ENCODE measurements around the gene AKNA. TPM values are rescaled to one million over a fixed set of nuclear protein-coding genes. Genes with fewer than 3 reads are reported as not detected.

The AKNA gene
- total and polyA plus RNA-seq, 2 of the 8 experiments (the other 6 are each of a cell fraction or from before 2014, with no cell fraction given), result 21.0 to 27.4 TPM

GRCh38 chr9:114350636-114351401 lies 37.0 kb downstream of the AKNA start (continued):
- TF ChIP-seq RFX5 (IDR thresholded peaks at IDR 0.05; ENCODE audit: borderline replicate concordance, low read depth, low read length) (no peak), RXRA (IDR thresholded peaks at IDR 0.05; ENCODE audit: insufficient read depth, low read depth, low read length) (no peak), BRCA1 (IDR thresholded peaks at IDR 0.05; ENCODE audit: low read depth, low read length) (no peak), SAP30 (IDR thresholded peaks at IDR 0.05; ENCODE audit: insufficient read depth, insufficient replicate concordance, low read length) (no peak), HDAC6 (IDR thresholded peaks at IDR 0.05; ENCODE audit: low read depth, low read length) (no peak), SP1 (IDR thresholded peaks at IDR 0.05; ENCODE audit: low read depth, low read length) (no peak), JUND (IDR thresholded peaks at IDR 0.05; ENCODE audit: low read length) (no peak), JUN (IDR thresholded peaks at IDR 0.05; ENCODE audit: low read depth, low read length) (no peak), CREB1 (IDR thresholded peaks at IDR 0.05) (no peak), SIN3A (conservative IDR thresholded peaks at IDR 0.05 in 1 of 2, IDR thresholded peaks at IDR 0.05 in 1 of 2; ENCODE audit: low read depth in 1 of 2, low read length in 2 of 2) (no peak)
